ENCODE measurements around the gene TAF5L.

TAF5L gene

GRCh38 chr1:229625915-229626831, at the start of gene TAF5L, which contains the start of gene URB2:
Gene TAF5L, minus strand, starts transcription at chr1:229626122. Its CDS starts 11,640 bp downstream, at chr1:229614482.
Gene URB2, plus strand, starts transcription at chr1:229626247. Its CDS starts 1,387 bp downstream, at chr1:229627634.
- peak; percentile 68 for DNase-seq (ENCODE audit: low read depth)

GRCh38 chr1:229675396-229675795, 49.5 kb upstream of the TAF5L start:
- no peak for DNase-seq (ENCODE audit: low read depth)

DNA sequence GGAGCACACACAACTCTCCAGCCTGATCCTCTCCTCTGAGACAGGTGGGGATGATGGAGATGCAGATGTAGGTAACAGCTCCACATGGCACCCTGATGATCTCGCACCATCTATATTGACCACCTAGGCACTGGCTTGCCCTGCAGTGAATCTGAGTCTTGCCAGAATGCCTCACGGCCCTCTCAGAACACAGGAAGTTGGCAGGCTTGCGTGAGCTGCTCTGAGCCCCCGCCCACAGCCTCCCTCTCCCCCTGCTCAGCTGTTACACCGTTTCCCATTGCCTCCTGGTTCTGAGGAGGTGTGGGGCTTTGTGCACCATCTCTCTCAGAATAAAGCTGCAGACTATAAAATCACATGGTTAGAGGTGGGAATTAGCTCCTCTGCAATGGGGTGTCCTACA, 48.1 kb upstream of the TAF5L start:
- DNase-seq (ENCODE audit: low read depth), result no peak

DNA sequence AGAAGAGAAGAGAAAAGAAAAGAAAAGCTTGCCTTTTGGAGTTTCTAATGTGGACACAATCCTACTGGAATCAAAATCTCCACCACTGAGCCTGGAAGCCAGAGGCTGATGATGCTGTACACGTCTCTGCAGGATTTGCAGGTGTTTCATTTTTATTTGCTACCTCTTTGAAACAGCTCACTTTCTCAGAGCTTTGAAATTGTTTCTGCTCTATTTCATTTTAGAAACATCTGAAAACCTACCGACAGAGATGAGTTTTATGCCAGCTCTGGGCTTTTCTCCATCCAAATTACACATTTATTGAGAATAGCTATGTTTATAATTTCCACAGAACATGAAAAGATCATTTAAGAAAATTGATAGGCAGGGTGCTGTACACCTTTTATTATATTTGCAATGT, 46.3 kb upstream of the TAF5L start:
- DNase-seq (ENCODE audit: low read depth), result no peak

DNA sequence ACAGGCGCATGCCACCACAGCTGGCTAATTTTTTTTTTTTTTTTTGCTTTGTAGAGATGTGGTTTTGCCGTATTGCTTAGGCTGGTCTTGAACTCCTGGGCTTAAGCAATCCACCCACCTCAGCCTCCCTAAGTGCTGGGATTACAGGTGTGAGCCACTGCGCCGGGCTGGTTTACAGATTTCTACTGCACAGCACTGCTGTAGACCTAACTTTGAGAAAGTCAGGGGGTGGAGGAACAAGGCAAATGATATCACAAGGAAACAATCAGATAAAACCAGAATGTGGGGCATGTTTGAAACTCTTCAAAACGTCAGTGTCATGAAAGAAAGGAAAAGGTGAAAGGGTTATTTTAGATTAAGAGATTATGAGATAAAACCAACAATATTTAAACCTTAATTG, 45.4 kb upstream of the TAF5L start:
- DNase-seq (ENCODE audit: low read depth), result no peak

DNA sequence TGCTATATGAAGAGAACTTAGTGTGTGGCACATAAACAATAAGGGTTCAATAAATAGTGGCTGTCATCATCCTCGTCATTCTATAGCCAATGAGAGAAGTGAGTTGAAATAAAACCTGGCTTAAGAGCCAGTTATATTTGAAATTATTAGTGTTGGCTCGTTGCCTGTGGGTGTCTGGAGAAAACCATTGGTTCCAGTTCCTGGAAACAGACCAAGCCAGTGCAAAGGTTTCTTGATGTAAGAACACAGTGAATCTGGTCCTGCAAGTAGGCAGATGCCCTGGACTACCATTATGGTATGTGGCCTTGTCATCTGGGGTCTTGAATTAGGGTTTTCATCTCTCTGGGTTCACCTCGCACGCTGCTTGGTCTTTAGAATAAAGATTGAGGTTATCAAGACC, 43.4 kb upstream of the TAF5L start:
- DNase-seq (ENCODE audit: low read depth), result peak; percentile 35

DNA sequence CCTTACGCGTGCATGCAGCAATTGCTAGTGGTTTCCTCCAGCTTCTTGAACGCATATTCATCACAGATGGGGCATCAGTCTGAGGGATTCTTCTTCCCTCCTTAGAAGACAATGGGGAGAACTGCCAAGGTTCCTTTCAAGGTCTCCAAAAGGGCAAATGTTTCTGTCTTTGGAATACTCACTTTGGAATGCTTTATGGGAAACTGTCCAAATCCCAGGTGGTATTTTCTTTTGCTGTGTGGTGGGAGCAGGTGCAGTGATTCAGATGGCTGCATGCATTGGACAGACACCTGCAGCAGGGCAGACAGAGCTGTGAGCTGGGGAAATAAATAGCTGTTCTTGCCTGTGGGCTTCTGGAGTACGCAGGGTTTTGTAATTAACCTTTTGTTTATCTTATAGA, 40.7 kb upstream of the TAF5L start:
- DNase-seq (ENCODE audit: low read depth), result no peak

DNA sequence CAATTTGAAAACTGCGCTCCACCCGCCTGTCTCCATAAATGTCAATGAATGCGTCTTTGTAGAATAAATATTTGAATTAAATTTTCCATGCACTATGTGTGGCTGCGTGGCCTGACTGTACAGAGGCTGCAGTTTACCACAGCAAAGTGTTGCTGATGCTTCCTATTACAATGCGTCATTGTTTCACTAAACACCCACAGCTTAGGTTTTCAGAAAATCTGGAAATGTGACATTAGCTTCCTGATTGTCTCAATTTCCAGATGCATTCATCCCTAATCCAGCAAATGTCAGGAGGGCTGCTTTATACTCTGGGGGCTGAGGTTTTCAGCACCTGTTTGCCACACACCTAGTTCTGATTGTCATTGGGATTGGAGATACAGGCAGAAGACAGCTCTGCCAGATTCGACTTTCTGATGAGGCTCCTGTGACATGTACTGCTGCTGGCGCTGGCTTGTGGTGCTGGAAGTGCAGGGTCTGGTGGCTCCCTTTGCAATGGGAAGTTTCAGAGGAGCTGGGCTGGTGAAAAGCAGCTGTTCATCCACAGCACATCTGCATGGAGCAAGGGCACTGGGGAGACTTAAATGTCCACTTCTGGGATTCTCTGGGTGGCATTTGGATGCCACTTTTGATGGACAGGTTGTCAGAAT, 40.1 kb upstream of the TAF5L start:
- no peak for DNase-seq (ENCODE audit: low read depth)

GRCh38 chr1:229664133-229664689, 38.3 kb upstream of the TAF5L start:
- DNase-seq (ENCODE audit: low read depth), result no peak

DNA sequence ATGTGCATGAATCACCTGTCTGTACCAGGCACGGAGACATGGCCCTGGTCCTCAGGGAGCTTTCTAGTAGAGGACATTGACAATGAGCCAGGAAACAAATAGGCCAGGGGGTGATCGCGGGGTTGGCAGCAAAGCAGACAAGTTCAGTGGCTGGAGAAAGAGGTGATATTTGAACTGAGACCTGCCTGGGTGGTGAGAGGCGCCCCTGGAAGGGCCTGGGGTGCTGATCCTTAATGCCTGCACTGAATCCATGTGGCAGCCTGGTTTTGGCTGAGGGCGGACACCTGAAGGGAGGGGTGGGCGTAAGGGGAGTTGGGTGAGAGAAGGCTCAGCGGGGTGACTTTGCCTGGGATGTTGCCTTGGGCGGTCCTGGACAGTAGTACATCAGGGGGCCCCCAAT, 36.0 kb upstream of the TAF5L start:
- no peak for DNase-seq (ENCODE audit: low read depth)

GRCh38 chr1:229661022-229661877, 35.3 kb upstream of the TAF5L start:
- DNase-seq (ENCODE audit: low read depth), result peak; percentile 51

DNA sequence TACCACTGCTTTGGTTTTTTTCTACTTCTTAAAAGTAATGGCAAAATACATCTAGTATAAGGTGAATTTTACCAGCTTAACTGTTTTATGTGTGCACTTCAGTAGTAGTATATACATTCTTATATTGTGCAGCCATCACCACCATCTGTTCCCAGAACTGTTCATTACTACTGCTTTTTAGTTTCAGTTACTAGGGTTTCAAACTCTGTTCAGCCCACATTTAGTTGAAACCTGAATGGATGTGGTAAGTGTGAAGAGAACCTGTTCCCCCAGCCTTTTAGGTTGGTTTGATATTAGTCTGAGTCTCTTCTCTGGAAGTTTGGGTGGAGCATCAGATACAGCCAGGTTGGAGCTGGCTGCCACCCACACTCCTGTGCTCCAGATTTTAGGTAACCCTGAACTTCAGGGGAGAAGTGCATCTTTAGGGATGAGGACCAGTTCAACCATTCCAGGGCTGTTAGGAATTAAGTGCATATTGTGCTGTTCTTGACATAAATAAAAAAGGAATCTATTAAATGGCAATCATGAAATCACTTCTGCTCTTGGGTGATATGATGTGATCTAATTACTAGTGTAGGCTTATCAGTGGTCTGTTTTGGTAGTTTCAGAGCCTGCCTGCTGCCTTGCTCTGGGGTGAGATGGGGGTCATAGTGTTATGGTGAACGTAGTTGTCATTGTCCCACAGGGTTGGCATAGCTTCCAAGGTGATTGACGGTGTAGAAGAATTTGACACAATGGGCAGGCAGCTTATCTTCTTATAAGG, 32.3 kb upstream of the TAF5L start:
- DNase-seq (ENCODE audit: low read depth), result no peak

DNA sequence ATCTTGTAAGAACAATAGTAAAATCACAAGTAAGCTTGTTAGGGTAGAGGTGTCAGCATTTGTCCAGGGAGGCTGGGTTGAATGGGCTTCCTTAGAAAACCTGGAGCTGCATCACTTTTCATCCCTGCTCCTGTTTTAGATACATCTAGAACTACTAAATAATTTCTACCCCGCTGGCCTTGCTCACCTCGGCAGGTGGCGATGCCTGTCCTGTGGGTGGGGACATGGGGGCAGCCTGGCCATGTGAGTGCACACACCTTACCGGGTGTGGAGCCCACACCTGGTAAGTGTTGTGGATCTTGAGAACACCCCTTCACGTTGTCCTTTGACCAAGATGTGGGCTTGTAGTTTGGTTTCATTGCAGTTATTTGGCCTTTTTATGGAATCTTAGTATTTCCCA, 29.9 kb upstream of the TAF5L start:
- no peak for DNase-seq (ENCODE audit: low read depth)

DNA sequence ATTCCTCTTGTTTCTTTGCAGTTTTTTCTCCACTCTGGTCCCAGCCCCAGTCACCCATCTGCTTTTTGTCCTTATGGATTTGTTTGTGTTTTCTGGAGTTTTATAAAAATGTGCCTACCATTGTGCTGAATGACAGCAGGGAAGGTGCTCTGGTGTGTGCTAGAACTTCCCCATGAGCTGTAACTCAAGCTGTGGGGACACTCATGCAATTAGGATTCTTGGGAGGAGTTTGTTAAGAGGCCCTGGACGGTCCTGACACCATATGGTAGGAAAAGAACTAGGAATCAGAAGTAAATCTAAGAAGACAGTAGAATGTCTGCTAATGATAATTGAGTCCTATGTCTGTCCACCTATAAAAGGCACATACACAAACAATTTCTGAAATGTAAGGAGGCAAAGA, 27.5 kb upstream of the TAF5L start:
- no peak for DNase-seq (ENCODE audit: low read depth)

- DNase-seq (ENCODE audit: low read depth), result no peak
Observed at GRCh38 chr1:229651546-229651945, 25.6 kb upstream of the TAF5L start.

- DNase-seq (ENCODE audit: low read depth), result no peak
Observed at GRCh38 chr1:229650045-229650444, 24.1 kb upstream of the TAF5L start.

GRCh38 chr1:229648406-229648805, 22.5 kb upstream of the TAF5L start:
- DNase-seq (ENCODE audit: low read depth), result no peak

DNA sequence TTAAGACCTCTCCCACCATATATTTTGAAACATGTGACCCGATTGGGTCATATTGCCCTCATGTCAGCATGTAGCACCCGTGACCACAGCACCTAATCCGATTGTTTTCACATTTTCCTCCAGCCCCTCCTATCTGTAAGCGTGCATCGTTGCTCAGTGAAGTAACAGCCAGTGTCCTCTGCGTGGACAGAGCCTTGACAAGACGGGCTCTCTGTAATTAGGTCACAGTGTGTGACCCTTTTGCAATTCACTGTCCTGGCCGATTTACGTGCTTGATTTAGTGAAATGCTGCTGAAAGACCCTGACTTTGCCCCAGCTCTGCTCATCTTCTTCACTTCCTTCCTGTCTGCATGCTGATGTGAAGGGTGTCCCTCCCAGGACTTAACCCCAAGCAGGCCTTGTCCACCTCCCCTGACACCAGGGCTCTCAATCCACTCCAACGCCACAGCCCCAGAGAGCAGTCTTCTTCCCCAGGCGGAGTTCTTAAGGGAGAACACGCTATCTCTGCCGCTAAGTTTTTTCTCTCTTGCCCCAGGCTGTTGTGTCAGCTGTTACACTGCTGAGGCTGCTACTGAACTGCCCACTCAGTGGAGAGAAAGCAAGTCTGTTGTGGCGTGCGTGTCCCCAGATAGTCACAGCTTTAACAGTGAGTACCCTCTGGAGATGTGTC, 19.5 kb upstream of the TAF5L start:
- no peak for DNase-seq (ENCODE audit: low read depth)

- DNase-seq (ENCODE audit: low read depth), result no peak
Observed at GRCh38 chr1:229643996-229644745, 18.2 kb upstream of the TAF5L start.

DNA sequence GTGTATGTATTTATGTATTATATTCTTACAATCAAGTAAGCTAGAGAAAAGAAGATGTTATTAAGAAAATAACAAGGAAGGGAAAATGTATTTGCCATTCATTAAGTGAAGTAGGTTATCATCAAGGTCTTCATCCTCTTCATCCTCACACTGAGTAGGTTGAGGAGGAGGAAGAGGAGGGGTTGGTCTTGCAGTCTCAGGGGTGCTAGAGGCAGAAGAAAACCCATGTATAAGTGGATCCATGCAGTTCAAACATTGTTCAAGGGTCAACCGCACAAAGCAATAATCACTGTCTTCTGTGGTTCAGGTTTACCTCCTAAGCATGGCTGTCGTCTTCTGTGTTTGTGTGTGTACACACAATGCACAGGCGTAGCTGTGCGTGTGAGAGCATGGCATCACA, 17.0 kb upstream of the TAF5L start:
- DNase-seq (ENCODE audit: low read depth), result no peak
